OCI-LY1 (cell line): ENCODE results near the gene ATG7.
"Not testable (repeated sequence)": the region's sequence is repeated elsewhere in the genome, so short reads cannot be mapped to it uniquely, and the experiment has no call there.

Experiments used
- H2AFZ ChIP-seq: fragments of 200-600 bp; sonication (generic), shearing (Covaris generic); 2 replicates; pipeline ENCODE4 v1.6.0; 2014; ENCODE audit warnings: antibody characterized with exemption, mild to moderate bottlenecking, low read length
- H3F3A ChIP-seq: fragments of 200-600 bp; sonication (generic), shearing (Covaris generic); 2 replicates; pipeline ENCODE4 v1.6.0; 2014; ENCODE audit warnings: mild to moderate bottlenecking, antibody characterized with exemption, low read length, moderate library complexity; ENCODE audit not compliant: insufficient read depth
- H3K27ac ChIP-seq: fragments of 200-600 bp; sonication (generic); 2 replicates; pipeline ENCODE4 v1.5.1; 2014; ENCODE audit warnings: low read length, mixed run types, mild to moderate bottlenecking, low read depth; ENCODE audit not compliant: poor library complexity, severe bottlenecking
- H3K27me3 ChIP-seq: fragments of 200-600 bp; sonication (generic); 2 replicates; pipeline ENCODE4 v1.6.0; 2014; ENCODE audit warnings: antibody characterized with exemption, mild to moderate bottlenecking, low read length, moderate library complexity; ENCODE audit not compliant: insufficient read depth
- H3K36me3 ChIP-seq: fragments of 200-600 bp; sonication (generic); 2 replicates; pipeline ENCODE4 v1.6.1; 2014; ENCODE audit warnings: mild to moderate bottlenecking, antibody characterized with exemption, low read length, moderate library complexity, mixed read lengths; ENCODE audit not compliant: insufficient read depth
- H3K4me1 ChIP-seq: fragments of 200-600 bp; sonication (generic); 2 replicates; pipeline ENCODE4 v1.5.1; 2014; ENCODE audit warnings: mild to moderate bottlenecking, low read length, moderate library complexity; ENCODE audit not compliant: insufficient read depth, severe bottlenecking
- H3K4me2 ChIP-seq: fragments of 200-600 bp; sonication (generic), shearing (Covaris generic); 2 replicates; pipeline ENCODE4 v1.6.1; 2014; ENCODE audit warnings: low read length
- H3K4me3 ChIP-seq: fragments of 200-600 bp; sonication (generic); 2 replicates; pipeline ENCODE4 v1.5.1; 2014; ENCODE audit warnings: low read length, low read depth, mild to moderate bottlenecking, mixed read lengths; ENCODE audit not compliant: poor library complexity, severe bottlenecking
- H3K79me2 ChIP-seq: fragments of 200-600 bp; shearing (Covaris generic); 2 replicates; pipeline ENCODE4 v1.6.1; 2016; ENCODE audit warnings: mixed run types, low read length, mixed read lengths; ENCODE audit not compliant: insufficient read depth
- H3K9ac ChIP-seq: fragments of 200-600 bp; sonication (generic), shearing (Covaris generic); 2 replicates; pipeline ENCODE4 v1.6.1; 2014; ENCODE audit warnings: mild to moderate bottlenecking, low read length, mixed read lengths
- H3K9me2 ChIP-seq: fragments of 200-600 bp; sonication (generic), shearing (Covaris generic); 2 replicates; pipeline ENCODE4 v1.6.1; 2014; ENCODE audit warnings: low read depth, mild to moderate bottlenecking, low read length, mixed read lengths
- H3K9me3 ChIP-seq: fragments of 200-600 bp; shearing (Covaris generic); 2 replicates; pipeline ENCODE4 v1.6.1; 2014; ENCODE audit warnings: low read length, mixed read lengths
- H4K20me1 ChIP-seq: fragments of 200-600 bp; sonication (generic), shearing (Covaris generic); 2 replicates; pipeline ENCODE4 v1.6.0; 2016; ENCODE audit warnings: mild to moderate bottlenecking, low read length; ENCODE audit not compliant: insufficient read depth
- CTCF ChIP-seq: fragments of 200-600 bp; sonication (generic), shearing (Covaris generic); IDR thresholded peaks from 2 replicates; pipeline ENCODE4 v1.5.1; 2017; ENCODE audit warnings: mild to moderate bottlenecking, antibody characterized with exemption, low read length, moderate library complexity, mixed read lengths
- EZH2 ChIP-seq: fragments of 200-600 bp; sonication (generic), shearing (Covaris generic); IDR thresholded peaks from 2 replicates; pipeline ENCODE4 v1.8.0; 2017; ENCODE audit warnings: borderline replicate concordance, mixed run types, mild to moderate bottlenecking, antibody characterized with exemption, low read length, moderate library complexity, mixed read lengths

Gene ATG7

GRCh38 chr3:11457135-11457534, 184.9 kb downstream of the ATG7 start:
- Histone ChIP-seq H3K36me3 (no peaks in the 10 kb centered on the region), H3F3A (no peaks in the 10 kb centered on the region), H3K9ac (no peak overlapping the region), H3K27ac (no peak overlapping the region), H3K4me2 (no peak overlapping the region), H3K9me3 (no peaks in the 10 kb centered on the region), H3K4me3 (no peak overlapping the region), H3K27me3 (no peaks in the 10 kb centered on the region), H4K20me1 (no peaks in the 10 kb centered on the region), H3K79me2 (no peaks in the 10 kb centered on the region), H2AFZ (no peak overlapping the region), H3K9me2 (no peaks in the 10 kb centered on the region), H3K4me1 (no peaks in the 10 kb centered on the region)
- TF ChIP-seq EZH2: no peak

DNA sequence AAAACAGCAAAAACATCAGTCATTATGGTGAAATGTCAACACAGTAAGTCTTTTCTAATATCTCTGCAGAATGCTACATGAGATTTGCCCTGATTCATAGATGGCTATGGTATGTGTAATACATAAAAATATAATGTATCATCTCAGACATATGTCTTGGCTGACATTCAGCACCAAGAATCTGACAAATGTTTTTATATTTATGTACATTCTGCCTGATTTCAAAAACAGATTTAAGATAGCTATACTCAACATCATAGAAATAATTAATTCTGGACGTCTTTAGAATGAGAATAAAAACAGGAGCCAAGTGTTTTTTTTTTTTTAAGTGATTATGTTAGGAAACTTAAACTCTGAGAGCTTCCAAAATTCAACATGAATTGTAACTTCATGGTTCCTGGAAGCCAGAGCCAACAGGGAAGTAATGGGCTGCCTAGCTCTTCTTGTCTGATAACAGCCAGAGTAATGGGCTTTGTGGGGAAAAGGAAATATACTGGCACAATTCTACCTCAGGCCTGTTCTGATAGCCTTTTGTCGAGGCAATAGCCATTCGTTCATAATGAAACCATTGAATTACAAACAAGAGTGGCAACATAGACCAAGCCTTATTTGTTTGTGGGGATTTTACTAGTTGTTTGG, 187.1 kb downstream of the ATG7 start:
- H3K9me3 ChIP-seq: no peaks in the 10 kb centered on the region
- H3K79me2 ChIP-seq: no peaks in the 10 kb centered on the region
- no peaks in the 10 kb centered on the region for H4K20me1 ChIP-seq
- no peaks in the 10 kb centered on the region for H3F3A ChIP-seq
- no peak overlapping the region for H2AFZ ChIP-seq
- TF ChIP-seq EZH2 (no peak), CTCF (no peak)
- no peaks in the 10 kb centered on the region for H3K36me3 ChIP-seq
- H3K4me3 ChIP-seq: no peak overlapping the region
- H3K27ac ChIP-seq: no peak overlapping the region
- H3K4me1 ChIP-seq: no peaks in the 10 kb centered on the region
- H3K27me3 ChIP-seq: no peaks in the 10 kb centered on the region
- H3K9ac ChIP-seq: no peak overlapping the region
- no peaks in the 10 kb centered on the region for H3K9me2 ChIP-seq
- no peak overlapping the region for H3K4me2 ChIP-seq

DNA sequence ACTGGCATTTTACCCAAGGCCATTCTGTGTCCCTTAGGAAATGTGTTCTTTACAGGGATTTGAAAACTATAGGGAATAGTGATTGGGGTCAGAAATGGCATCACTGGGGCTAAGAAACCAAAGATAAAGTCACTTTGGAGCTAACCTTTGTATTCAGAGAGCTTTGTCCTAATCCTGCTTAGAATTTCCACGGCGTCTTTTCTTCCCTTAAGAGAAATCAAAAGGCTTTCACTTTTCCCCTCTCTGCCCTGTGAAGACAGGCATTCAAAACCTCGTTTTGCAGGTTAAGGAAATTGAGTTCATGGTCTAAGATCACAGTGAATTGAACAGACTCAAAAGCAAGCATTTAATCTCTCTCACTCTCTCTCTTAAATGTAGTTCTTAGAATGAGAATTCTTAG, 189.0 kb downstream of the ATG7 start:
- no peaks in the 10 kb centered on the region for H4K20me1 ChIP-seq
- H3K9me3 ChIP-seq: no peaks in the 10 kb centered on the region
- no peaks in the 10 kb centered on the region for H3K9me2 ChIP-seq
- H3K79me2 ChIP-seq: no peaks in the 10 kb centered on the region
- no peak overlapping the region for H3K9ac ChIP-seq
- H3F3A ChIP-seq: no peaks in the 10 kb centered on the region
- no peak overlapping the region for H3K4me2 ChIP-seq
- no peaks in the 10 kb centered on the region for H3K4me1 ChIP-seq
- no peaks in the 10 kb centered on the region for H3K27me3 ChIP-seq
- no peak overlapping the region for H2AFZ ChIP-seq
- TF ChIP-seq CTCF (no peak), EZH2 (no peak)
- H3K4me3 ChIP-seq: no peak overlapping the region
- no peak overlapping the region for H3K27ac ChIP-seq
- H3K36me3 ChIP-seq: no peaks in the 10 kb centered on the region

DNA sequence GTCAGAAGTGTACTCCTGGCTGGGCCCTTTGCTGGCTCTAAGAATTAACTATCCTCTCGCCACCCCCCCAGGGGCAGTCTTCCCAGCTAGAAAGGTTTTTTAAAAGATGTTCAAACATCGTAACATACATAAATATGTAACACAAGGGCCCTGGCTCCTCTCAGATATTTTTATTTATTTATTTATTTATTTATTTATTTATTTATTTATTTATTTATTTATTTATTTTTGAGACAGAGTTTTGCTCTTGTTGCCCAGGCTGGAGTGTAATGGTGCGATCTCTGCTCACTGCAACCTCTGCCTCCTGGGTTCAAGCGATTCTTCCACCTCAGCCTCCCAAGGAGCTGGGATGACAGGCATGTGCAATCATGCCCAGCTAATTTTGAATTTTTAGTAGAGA, 190.5 kb downstream of the ATG7 start:
- not testable (repeated sequence) for H3K9me3 ChIP-seq, H3K27me3 ChIP-seq, H4K20me1 ChIP-seq, H3K4me1 ChIP-seq, H3K9ac ChIP-seq, H3F3A ChIP-seq, H2AFZ ChIP-seq, H3K4me3 ChIP-seq, H3K27ac ChIP-seq, H3K4me2 ChIP-seq, H3K9me2 ChIP-seq, H3K79me2 ChIP-seq, H3K36me3 ChIP-seq
